ENCODE results near the gene MAGIX.

MAGIX gene

GRCh38 chrX:49186125-49187027 lies 23.8 kb downstream of the MAGIX start, which contains the start of gene PRICKLE3:
Gene PRICKLE3 (minus strand): TSS chrX:49186373. CDS start chrX:49186297, 76 bp downstream.
- no peak for DNase-seq

DNA sequence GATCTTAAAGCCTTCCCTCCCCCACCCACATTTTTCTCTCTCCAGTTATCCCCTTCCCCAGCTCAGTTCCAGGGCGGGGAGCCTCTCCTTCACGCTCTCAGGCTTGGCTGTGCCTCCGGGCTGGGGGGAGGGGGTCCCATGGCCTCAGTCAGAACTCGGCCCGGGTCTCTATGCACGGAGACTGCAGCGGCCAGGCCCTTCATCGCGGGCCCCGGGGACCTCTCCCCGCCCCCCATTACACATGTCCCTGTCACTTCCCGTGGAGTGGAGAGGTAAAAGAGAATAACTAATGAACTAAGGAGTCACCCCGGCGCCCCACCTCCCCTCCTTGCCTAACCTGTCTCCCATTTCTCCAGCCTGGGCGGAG lies 24.5 kb downstream of the MAGIX start:
- no peak for DNase-seq

DNA sequence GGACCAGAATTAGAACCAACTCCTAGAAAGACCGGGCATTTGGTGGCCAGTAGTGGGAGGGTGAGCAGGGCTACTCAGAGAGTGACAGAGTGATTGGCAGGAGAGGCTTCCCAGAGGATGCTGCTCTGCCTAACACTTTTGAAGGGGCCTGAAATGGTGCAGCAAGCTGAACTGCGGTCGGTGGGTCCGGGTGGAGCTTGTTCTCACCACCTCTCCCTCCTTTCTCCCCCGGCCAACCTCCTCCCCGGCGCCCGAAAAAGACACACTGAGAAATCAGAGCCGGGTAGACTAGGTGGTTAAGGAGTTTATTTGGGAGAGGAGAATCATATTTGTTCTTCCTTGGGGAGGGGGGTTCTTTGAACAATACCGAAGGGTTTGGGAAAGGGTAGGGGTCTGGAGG lies 25.0 kb downstream of the MAGIX start:
- no peak for DNase-seq

GRCh38 chrX:49188468-49189076 lies 26.0 kb downstream of the MAGIX start:
- DNase-seq = no peak

DNA sequence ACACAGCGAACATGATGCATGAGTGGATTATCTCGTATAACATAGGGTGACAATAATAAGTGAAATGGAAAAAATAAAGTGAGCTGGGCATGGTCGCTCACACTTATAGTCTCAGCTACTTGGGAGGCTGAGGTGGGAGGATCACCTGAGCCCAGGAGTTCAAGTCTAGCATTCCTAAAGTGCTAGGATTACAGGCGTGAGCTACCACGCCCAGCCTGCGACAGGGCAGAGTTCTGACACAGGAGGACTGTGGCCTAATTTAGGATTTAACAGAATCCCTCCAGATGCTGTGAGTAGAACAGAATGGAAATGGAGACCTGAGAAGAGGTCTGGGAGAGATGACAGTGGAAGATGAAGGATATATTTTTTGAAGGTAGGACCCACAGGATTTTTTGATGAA lies 27.0 kb downstream of the MAGIX start:
- no peak for DNase-seq

GRCh38 chrX:49190821-49191573 lies 28.4 kb downstream of the MAGIX start:
- DNase-seq = peak; percentile 91 to 96

- DNase-seq = peak in 1 of 2 experiments; percentile 19
Observed at GRCh38 chrX:49191574-49192011, 29.0 kb downstream of the MAGIX start.

DNA sequence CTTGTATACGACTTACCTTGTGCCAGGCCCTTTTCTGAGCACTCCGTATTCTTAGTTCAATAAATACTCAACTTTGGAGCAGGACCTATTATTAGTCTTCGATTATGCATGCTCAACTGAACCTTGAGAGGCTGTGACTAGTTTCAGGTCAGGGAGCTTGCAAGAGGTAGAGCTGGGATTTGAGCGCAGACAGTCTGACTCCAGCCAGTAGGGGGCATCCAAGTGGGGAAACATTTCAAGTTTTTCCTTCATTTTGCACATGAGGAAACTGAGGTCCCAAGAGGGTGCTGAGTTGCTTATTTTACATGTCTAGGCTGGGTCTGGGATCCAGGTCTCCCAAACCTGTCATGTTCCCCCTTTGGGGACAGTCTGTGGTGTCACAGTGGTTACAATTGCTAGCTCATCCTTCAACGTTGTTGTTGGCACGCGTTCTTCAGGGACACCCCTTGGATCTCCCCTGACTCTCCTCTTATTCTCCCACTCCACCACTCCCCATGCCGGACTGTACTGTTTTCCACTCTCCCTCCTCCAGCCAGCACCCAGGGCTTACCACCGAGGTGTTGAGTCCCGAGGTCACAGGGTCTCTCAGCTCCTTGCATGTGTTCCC lies 30.3 kb downstream of the MAGIX start:
- peak in 1 of 2 experiments; percentile 33 for DNase-seq

GRCh38 chrX:49193542-49193964 lies 31.0 kb downstream of the MAGIX start:
- no peak for DNase-seq

DNA sequence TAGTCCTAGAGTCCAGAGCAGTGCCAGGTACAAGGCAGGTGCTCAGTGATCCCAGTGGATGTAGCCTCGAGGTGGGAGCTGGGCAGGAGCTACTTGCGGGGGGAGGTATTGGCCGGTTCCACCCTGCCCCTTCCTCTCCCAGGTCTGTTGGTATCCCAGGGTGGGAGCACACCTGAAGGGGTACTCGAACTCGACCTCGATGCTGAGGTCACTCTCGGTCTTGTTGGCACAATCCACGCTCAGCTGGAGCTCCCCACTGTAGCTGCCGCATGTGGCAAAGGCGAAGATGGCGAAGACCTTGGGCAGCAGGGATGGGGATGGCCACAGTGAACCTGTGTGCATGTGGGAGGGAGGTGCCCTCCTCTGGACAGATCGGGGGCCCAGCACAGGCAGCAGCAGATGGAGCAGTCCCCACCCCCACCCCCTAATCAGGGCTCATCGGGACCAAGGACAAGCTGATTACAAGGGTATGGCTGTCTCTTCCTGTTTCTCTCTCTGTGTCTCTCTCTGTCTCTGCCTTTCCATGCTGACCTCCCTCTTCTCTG lies 35.1 kb downstream of the MAGIX start:
- no peak for DNase-seq

DNA sequence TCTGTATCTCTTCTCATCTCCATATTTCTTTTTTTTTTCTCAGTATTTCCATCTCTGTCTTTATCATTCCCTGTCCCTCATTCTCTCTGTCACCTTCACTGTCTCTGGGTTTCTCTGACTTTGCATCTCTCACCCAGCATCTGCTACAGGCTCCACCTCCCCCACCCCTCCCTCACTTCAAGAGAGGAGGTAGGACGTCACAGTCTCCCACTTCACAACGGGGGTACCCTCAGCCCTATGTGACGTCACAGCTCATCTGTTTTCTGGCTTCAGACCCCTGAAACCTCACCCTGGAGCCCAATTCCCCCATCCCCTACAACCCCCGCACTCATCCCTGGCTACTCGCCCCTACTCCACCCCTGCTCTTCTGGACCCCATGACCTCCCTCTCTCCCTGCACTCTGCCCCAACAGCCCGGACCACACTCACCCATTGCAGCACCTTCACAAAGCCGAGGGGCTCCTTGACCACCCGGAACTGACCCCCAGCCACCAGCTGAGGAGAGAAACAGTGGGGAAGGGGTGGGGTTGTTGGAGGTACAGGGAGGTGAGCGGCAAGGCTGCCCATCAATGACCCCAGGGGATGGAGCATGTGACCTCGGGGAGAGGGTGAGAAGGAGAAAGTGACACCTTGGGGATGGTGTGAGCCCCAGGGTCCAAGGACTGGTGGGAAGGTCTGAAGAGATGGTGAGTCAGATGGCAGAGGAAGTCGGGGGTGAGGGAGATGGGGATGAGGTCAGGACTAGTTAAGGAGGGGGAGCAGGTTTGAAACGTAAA lies 36.2 kb downstream of the MAGIX start:
- DNase-seq = no peak

DNA sequence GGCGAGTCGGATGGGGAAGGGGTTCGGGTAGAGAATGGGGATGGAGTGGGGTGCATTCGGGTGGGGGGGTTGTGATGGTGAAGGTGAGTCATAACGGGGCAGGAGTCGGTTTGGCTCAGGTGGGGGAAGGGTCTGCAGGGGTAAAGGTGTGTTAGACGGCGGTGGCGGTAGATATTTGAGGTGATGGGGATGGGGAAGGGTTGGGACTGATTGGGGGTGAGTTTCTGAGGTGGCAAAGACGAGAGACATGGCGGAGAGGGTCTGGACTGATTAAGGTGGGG lies 36.7 kb downstream of the MAGIX start:
- no peak for DNase-seq

DNA sequence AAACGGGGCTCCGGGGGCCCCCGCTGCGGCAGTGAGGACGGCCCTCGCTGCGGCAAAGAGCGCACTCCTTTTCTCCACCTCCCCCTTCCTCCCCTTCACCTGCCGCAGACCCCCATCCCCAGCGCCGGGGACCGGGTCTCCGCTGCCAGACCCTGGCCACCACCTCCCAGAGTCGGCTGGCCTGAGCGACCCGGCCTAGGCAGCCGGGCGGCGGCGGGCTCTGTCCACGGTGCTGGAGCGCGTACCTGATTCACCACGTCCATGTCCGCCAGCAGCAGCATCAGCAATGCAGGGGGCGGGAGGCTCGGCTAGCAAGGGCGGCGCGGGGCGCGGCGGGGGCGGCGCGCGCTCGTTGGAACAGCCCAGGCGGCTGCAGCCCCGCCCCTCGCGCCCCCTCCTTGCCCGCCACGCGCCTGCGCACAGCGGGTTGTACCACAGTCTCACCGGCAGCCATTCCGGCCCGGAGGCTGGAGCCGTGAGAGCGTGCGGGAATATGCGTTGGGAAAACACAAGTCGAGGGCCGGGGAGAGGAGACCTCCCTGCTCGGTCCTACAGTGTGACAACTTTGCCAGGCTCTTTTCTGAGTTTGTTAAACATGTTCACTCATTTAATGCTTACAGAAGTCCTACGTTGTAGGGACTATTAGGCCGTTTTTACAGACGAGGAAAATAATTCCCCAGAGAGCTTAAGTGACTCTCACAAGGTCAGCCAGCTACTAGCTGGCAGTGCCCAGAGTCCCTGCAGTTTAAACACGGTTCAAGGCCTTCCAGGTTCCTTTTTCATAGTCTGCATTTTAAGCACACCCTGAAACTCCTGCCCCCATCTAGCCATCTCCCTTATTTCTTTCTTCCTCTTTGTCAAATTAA lies 37.6 kb downstream of the MAGIX start, which contains the start of gene SYP:
SYP (minus strand) TSS at position 288 of the 866 bp plus-strand sequence; CDS start at position 281, 7 bp downstream.
- DNase-seq = peak; percentile 66 to 86

DNA sequence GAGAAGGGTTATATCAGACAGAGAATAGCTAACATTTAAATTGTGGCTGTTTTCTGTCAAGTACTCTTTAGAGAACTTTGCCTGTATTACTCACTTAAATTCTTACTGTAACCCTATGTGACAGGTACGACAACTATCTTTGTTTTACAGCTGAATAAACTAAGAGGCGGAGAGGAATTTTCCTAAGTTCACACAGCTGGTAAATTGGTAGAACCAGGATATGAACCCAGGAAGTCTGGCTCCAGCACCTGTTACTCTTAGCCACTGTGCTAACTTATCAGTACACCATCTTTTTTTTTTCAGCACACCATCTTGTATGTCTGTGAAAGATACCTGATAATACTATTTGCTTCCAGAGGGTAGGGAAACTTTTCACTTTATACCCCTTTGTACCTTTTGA lies 39.5 kb downstream of the MAGIX start:
- no peak for DNase-seq

DNA sequence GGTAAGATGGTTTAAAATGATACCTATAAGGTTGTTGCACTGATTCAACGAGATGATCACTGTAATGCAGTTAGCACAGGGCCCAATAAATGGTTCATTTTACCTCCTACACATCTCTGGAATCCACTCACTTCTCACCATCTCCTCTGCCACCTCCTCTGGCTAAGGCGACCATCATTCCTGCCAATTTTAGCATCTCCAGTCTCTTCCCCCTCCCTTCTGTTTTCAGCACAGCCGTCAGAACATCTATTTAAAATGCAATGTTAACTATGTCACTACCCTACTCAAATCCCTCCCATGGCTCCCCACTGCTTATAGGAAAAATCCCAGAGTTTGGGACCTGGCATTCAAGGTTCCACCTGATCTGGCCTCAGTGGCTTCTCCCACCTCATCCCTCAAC lies 41.0 kb downstream of the MAGIX start:
- no peak for DNase-seq

GRCh38 chrX:49204017-49204416 lies 41.5 kb downstream of the MAGIX start:
- no peak for DNase-seq

DNA sequence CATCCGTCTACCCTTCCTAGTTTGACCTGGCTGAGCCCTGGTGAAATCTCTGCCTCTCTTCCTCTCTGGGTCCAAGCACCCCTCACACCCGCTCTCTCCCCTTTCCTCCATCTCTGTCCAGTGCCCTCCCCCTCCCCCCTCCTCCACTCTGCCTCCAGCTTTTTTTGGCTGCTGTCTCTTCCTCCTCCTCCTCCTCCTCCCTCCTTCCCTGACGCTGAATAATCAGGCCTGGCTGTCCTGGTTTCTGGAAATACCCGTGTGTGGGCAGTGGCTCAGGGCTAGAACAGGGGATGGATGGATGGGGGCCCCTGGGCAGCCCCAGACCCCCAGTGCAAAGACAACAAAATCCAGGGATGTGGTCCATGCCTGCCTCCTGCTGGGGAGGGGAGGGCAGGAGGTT lies 42.2 kb downstream of the MAGIX start:
- DNase-seq = no peak

DNA sequence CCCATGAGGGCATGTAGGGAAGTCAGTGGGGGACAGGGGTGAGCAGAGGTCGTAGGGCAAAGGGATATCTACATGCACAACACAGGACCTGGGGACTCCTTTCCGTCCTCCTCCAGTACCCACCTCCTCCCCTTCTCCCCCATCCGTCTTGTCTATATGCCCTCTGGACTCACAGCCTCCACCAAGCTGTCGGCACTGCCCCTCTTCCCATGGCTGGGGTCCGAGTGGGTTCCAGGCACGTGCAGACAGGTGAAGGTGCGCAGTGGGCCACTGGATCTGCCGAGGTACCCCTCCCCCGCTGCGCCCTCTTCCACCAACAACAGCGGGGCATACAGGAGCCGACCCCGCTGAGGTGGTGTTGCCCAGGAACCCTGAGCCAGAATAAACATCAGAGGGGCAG lies 42.9 kb downstream of the MAGIX start:
- no peak for DNase-seq

DNA sequence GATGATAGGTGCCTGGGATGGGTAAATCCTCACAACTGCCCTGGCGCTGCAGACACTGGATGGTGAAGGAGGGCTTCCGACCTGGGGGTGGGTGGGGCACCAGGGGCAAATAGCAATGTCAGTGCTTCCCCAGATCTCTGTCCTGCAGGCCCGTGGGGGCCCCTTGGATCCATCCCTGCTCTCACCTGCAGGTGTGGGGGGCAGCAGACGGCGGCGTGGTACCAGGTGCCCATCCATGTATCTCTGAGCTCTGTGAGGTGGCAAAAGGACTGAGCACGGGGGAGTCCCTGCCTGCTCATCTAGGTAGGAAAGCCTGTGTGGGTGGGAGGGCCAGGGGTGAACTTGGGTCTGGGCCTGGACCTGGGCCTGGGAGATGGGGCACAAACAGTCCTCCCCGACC lies 44.0 kb downstream of the MAGIX start:
- no peak for DNase-seq

DNA sequence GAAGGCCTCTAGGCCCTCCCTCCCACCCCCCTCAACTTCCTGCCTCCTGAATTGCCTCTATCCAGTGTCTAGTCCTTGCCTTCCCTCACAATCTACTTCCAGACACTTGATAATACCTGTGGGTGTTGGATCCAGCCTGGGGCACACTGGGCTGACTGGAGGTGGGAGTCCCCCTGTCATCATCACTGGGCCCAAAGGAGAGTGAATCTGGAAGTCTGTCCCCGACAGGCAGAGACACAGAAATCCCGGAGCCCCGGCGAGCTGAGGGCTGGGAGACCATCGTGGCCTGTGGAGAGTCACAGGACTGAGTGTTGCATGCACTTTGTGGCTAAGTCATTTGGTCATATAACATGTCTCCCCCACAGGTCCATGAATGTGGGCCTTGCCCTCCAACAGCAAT lies 45.8 kb downstream of the MAGIX start:
- no peak for DNase-seq

All from NCI-H446 (cell line).